Measurements from ENCODE around the gene KCTD6.
"Not testable (repeated sequence)": the region's sequence is repeated elsewhere in the genome, so short reads cannot be mapped to it uniquely, and the experiment has no call there.

The KCTD6 gene

DNA sequence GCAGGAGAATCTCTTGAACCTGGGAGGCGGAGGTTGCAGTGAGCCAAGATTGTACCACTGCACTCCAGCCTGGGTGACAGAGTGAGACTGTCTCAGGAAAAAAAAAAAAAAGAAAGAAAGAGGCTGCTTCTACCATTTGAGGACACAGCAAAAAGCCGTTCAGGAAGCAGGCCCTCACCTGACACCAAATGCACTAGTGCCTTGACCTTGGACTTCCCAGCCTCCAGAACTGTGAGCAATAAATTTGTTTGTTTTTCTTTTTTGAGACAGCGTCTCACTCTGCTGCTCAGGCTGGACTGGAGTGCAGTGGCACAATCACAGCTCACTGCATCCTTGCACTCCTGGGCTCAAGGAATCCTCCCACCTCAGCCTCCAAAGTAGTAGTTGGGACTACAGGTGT, 35.5 kb downstream of the KCTD6 start:
- not testable (repeated sequence) for DNase-seq

- no peak for DNase-seq
Observed at GRCh38 chr3:58528629-58529028, 36.7 kb downstream of the KCTD6 start.

DNA sequence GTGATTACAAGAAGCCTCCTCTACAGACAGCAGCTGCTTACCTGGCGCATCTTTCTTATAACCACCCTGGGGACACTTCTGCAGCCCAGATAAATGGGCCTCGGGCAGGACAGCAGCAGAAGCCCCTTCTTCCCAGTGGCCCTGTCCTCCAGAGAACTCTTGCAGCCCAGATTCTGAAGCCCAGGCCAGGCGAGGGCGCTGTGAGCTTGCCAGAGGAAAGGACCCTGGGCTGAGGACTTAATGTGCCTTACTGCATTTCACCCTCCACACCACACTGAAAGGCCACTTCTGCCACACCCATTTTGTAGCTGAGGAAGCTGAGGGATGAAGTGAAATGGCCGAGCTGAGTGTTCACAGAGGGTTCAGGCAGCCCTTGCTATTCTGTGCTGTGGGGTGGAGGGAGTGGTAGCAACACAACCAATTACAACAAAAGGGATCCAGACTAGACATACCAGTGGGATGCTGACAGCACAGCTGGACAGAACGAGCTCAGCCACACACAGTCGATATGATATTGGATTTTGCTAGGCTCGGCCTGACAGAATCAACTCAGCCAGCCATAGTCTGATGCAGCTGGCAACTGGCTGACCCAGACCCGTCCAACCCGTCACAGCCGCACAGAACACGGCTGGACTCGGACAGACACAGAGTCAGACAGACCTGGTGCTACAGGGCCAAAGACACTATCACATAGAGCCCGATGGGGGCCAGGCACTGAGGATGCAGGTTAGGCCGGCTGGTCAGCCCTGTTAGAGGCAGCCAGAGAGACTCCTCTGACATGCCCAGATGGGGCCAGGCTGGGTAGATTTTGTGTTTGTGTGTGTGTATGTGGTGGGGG, 37.8 kb downstream of the KCTD6 start:
- DNase-seq = no peak

DNA sequence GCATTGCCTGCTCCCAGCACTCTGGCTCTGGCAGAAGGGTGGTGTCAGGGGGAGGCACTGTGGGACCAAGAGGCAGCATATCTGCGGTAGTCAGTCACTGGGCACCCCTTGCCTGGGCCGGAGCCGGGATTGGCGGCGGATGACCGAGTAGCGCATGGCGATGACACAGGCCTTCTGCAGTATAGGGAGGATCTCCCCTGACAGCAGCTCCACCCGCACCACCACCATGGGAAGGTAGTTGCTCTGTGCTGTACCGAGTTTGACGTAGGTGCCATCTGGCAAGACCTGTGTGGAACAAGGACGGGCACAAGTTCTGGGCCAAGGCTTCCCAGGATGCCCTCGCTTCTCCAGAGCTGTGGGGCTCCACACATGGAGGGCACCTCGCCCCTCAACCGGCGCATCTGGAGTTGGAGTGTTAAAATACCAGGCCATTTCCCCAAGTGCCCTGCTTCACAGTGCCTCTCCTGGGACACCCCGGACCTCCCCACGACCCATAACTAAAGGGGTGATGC, 38.5 kb downstream of the KCTD6 start:
- no peak for DNase-seq

DNA sequence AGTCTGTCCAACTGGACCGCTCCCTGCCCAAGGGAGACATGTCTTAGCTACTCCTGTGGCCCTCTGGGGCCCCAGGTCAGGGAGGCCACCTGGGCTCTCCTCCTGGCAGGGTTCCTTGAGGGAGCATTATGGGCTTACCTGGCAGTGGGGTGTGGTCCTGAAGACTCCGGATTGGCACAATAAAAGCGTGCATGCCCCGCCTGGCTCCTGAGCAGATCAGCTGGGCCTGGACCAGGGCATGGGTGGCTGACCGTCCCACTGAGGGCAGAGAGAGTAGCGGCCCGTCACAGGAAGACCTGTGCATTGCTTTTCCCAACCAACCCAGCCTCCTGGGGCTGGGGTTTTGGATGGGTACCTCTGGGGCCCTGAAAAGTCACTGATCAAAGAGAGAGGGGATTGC, 39.7 kb downstream of the KCTD6 start:
- DNase-seq = no peak

DNA sequence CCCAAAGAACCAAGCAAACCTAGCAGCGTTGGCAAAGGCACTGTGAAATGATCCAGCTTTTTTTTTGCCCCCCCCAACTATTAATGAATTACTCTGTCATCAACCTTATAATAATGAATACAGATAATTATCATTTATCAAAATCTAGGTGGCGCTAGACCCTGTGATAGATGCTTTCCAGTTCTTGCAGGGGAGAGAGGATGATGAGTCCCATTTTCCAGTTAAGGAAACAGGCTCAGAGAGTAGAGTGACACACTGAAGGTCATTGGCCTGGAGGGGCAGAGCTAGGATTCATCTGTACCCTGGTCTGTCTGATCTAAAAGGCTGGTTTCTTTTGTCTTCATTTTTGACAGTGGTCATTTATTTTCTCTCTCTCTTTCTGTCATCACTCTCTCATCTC, 40.1 kb downstream of the KCTD6 start:
- DNase-seq = no peak

DNA sequence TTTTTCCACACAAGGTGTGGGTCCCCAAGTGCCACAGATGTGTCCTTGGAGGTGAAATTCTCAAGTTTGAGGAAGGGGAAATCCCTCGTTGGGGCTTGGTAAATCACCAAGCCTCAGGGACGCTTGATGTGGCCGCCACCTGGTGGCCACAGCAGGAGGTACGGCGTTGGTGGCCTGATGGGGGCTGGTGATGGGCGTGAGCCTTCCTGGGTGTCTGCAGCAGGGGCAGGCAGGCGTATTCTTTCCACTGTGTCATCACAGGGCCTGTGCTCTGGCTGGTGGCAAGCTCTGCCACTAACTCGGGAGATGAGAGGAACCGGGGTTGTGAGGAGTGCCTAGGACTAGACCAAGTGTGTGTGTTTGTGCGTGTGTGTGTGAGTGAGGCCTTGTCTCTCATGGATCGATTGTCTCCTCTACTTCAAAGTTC, 40.9 kb downstream of the KCTD6 start:
- no peak for DNase-seq

- DNase-seq = no peak
Observed at GRCh38 chr3:58534592-58535494, 42.9 kb downstream of the KCTD6 start.

GRCh38 chr3:58535531-58536500, 43.9 kb downstream of the KCTD6 start:
- DNase-seq = no peak

DNA sequence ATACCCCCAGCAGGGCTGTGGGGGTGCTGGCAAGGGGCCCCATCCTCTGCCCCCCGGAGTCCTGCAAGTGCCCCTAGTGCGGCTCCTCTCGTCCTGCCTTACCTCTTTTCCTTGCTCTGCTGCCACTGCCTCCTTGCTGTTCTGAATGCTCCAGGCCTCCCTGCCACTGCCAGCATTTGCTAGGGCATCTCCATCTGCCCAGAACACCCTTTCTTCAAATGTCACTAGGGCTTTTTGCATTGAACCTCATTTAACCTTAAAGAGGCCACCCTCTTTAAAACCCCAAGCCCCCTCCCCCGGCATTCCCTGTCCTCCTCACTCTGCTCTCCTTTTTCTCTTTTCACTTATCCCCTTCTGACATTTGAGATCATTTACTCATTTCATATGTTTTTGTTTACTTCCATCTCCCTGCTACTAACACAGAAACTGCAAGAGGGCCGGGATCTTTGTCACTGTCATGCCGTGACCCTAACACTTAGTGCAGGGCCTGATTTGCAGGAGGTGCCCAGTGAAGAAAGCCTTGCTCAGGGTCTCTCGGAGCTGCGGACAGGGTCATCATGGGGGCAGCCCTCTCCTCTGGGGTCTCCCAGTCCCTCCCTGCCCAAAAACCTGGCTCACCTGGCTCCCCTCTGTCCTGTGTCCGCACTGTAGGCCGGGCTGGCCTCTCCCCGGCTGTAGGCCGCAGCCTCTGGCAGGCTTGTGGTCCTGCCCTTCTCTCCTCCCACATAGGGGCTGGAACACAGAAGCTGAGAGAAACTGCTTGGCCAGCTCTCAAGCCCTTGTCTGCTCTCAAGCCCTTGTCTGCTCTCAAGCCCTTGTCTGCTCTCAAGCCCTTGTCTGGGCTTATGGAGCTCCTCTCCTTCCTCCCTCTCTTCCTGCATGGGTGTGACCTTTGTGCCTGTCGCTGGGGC, 44.9 kb downstream of the KCTD6 start, which contains the start of gene ACOX2:
ACOX2 (minus strand) TSS at position 690 of the 911 bp plus-strand sequence. CDS start 2,084 bp downstream, outside the sequence.
- DNase-seq = no peak

GRCh38 chr3:58537412-58538301, 45.8 kb downstream of the KCTD6 start:
- no peak for DNase-seq

DNA sequence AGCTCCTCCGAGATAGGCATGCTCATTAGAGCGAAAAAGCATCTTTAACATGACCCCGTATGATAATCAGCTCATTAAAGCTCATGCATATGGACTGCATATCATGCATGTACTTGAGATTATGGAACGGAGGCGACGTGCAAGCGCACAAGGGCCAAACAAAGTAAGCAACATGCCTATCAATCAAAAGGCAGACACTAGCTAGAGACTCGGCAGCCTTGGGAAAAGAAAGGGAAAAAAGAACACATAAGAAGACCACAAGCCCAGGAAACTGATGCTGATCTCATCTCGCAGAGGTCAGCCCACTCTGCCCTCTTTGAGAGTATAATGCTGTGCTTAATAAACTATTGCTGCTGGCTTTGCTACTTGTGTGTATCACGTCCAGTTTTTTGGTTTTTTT, 47.7 kb downstream of the KCTD6 start:
- DNase-seq = no peak

GRCh38 chr3:58540176-58540858, 48.4 kb downstream of the KCTD6 start:
- no peak for DNase-seq

GRCh38 chr3:58544541-58544940, 52.6 kb downstream of the KCTD6 start:
- DNase-seq = no peak

DNA sequence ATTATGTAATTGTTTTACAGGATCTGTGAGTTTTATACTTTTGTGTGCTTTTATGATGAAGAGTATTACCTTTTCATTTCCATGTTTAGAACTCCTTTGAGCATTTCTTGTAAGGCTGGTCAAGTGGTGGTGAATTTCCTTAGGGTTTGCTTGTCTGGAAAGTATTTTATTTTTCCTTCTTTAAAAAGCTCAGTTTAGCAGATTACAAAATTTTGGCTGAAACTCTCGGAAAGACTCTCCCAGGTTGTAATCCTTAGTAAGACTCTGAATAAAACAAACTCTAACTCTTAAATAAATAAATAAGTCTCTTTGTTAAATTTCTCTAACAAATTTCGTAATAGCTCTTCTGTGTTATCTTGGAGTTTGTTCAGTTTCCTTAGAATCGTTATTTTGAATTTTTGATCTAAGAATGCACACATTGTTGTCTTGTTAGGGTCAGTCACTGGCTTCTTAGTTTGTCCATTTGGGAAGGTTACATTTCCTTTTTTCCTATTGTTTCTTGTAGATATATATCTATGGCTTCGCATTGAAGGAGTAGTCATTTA, 59.8 kb downstream of the KCTD6 start:
- DNase-seq = no peak

Data from NCI-H1436 treated with DMSO at 0.1 percent for 48 hours (cell line).